Vagina (tissue), 2 donors: ENCODE results near the gene RGMB.

ENCODE experiments used
- POLR2A ChIP-seq, 2 donors: fragments of 450-650 bp; IDR thresholded peaks; one replicate each; pipeline ENCODE4 v1.6.1; 2017; ENCODE audit warnings: antibody characterized with exemption in 2 of 2, mild to moderate bottlenecking in 2 of 2, moderate library complexity in 2 of 2
- TF ChIP-seq, protein P1 (sequence below), 3 experiments: fragments of 450-650 bp in 2 of 3; fragments of 200-600 bp in 1 of 3; sonication (generic) in 1 of 3; IDR thresholded peaks; one replicate each; pipeline ENCODE4 v1.5.1; 2017 to 2019; ENCODE audit warnings: antibody characterized with exemption in 3 of 3, mild to moderate bottlenecking in 2 of 3, moderate library complexity in 2 of 3

DNA sequence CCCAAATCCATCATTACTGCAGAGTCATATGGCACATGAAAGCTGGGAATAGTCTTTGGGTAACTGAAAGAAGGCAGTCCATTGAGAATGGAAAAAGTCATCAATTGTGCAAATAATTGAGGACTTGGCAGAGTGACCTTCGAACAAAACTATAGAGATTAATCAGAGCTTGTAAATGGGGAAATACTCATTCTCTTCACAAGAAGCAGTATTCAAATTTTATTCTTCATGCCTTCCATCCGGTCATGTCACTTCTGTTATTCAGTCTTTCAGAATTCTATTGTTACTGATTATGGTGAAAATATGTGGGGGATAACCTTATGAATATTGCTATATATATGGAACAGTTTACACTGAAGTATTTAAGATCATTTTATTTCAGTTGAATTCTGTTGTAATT, 8.1 kb downstream of the RGMB start:
- TF ChIP-seq, protein P1, sequence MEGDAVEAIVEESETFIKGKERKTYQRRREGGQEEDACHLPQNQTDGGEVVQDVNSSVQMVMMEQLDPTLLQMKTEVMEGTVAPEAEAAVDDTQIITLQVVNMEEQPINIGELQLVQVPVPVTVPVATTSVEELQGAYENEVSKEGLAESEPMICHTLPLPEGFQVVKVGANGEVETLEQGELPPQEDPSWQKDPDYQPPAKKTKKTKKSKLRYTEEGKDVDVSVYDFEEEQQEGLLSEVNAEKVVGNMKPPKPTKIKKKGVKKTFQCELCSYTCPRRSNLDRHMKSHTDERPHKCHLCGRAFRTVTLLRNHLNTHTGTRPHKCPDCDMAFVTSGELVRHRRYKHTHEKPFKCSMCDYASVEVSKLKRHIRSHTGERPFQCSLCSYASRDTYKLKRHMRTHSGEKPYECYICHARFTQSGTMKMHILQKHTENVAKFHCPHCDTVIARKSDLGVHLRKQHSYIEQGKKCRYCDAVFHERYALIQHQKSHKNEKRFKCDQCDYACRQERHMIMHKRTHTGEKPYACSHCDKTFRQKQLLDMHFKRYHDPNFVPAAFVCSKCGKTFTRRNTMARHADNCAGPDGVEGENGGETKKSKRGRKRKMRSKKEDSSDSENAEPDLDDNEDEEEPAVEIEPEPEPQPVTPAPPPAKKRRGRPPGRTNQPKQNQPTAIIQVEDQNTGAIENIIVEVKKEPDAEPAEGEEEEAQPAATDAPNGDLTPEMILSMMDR (IDR thresholded peaks at IDR 0.05) = no peak
- no peak for TF ChIP-seq POLR2A (IDR thresholded peaks at IDR 0.05)
